CD14-positive monocyte (primary cell): ENCODE measurements around the gene SYP. TPM values are rescaled to one million over a fixed set of nuclear protein-coding genes. Genes with fewer than 3 reads are reported as not detected.

Experiments
- DNase-seq, 3 donors: peaks; one replicate each; pipeline ENCODE4 v3.0.0-alpha.2; 2011 to 2022
- H2AFZ ChIP-seq: 2 replicates; pipeline ENCODE4 v1.6.0; 2012; ENCODE audit warnings: mild to moderate bottlenecking, low read depth, low read length, inconsistent platforms; ENCODE audit not compliant: insufficient read depth, poor library complexity, severe bottlenecking
- H3K27ac ChIP-seq, 2 donors: 1 replicate in 1 of 2; 2 replicates in 1 of 2; pipeline ENCODE4 v1.5.1; 2012 to 2013; ENCODE audit warnings: low read length in 2 of 2, control low read depth in 1 of 2, inconsistent platforms in 1 of 2, low read depth in 1 of 2, mild to moderate bottlenecking in 1 of 2
- H3K27me3 ChIP-seq, 2 donors: one replicate each; pipeline versions ENCODE4 v1.6.0 to v1.6.1; 2011 to 2013; ENCODE audit warnings: low read length in 2 of 2; ENCODE audit not compliant: control insufficient read depth in 2 of 2, insufficient read depth in 2 of 2
- H3K36me3 ChIP-seq, 2 donors: replicated peaks in 1 of 2; 1 replicate in 1 of 2; 2 replicates in 1 of 2; pipeline versions ENCODE4 v1.5.1 to v1.6.1; 2012 to 2013; ENCODE audit warnings: low read length in 2 of 2, control low read depth in 1 of 2, inconsistent platforms in 1 of 2, mild to moderate bottlenecking in 1 of 2; ENCODE audit not compliant: insufficient read depth in 2 of 2, control insufficient read depth in 1 of 2
- H3K4me1 ChIP-seq, 2 donors: 1 replicate in 1 of 2; 2 replicates in 1 of 2; pipeline versions ENCODE4 v1.5.1 to v1.6.1; 2012 to 2013; ENCODE audit warnings: low read length in 2 of 2, control low read depth in 1 of 2, inconsistent platforms in 1 of 2, mild to moderate bottlenecking in 1 of 2, moderate library complexity in 1 of 2; ENCODE audit not compliant: insufficient read depth in 2 of 2, control insufficient read depth in 1 of 2
- H3K4me2 ChIP-seq: replicated peaks from 2 replicates; pipeline ENCODE3; 2012; ENCODE audit warnings: low read length, moderate library complexity, mild to moderate bottlenecking; ENCODE audit not compliant: poor library complexity, severe bottlenecking; ENCODE audit errors: extremely low read depth
- H3K4me3 ChIP-seq, 3 experiments: fragments of 200-600 bp in 1 of 3; sonication (generic) in 1 of 3; replicated peaks in 1 of 3; 1 replicate in 2 of 3; 2 replicates in 1 of 3; pipeline ENCODE4 v1.5.1; 2011 to 2013; ENCODE audit warnings: low read length in 3 of 3, mild to moderate bottlenecking in 3 of 3, control low read depth in 2 of 3, low read depth in 2 of 3, inconsistent platforms in 1 of 3, moderate library complexity in 1 of 3
- H3K79me2 ChIP-seq: 2 replicates; pipeline ENCODE4 v1.6.0; 2012; ENCODE audit warnings: mild to moderate bottlenecking, control low read depth, inconsistent platforms, low read length, moderate library complexity; ENCODE audit not compliant: insufficient read depth
- H3K9ac ChIP-seq: 2 replicates; pipeline ENCODE4 v1.6.0; 2017; ENCODE audit warnings: low read length, mild to moderate bottlenecking; ENCODE audit not compliant: insufficient read depth, poor library complexity, severe bottlenecking
- H3K9me3 ChIP-seq, 2 donors: replicated peaks in 1 of 2; 1 replicate in 1 of 2; 2 replicates in 1 of 2; pipeline versions ENCODE4 v1.5.1 to v1.6.1; 2012 to 2013; ENCODE audit warnings: low read length in 2 of 2, control low read depth in 1 of 2; ENCODE audit not compliant: control insufficient read depth in 1 of 2, insufficient read depth in 1 of 2
- H4K20me1 ChIP-seq: 2 replicates; pipeline ENCODE4 v1.6.0; 2012; ENCODE audit warnings: mild to moderate bottlenecking, low read length, control low read depth, moderate library complexity; ENCODE audit not compliant: insufficient read depth
- H3K27ac Mint-ChIP-seq, 7 donors: one replicate each; pipeline ENCODE4 v1.8.0; 2020; ENCODE audit warnings: mild to moderate bottlenecking in 7 of 7, mixed read lengths in 7 of 7, moderate library complexity in 6 of 7, inconsistent platforms in 2 of 7
- H3K27me3 Mint-ChIP-seq, 3 donors: one replicate each; pipeline ENCODE4 v1.8.0; 2021 to 2022; ENCODE audit warnings: low read depth in 3 of 3, mild to moderate bottlenecking in 3 of 3, mixed read lengths in 3 of 3, moderate library complexity in 3 of 3, inconsistent platforms in 1 of 3
- H3K36me3 Mint-ChIP-seq, 2 donors: one replicate each; pipeline ENCODE4 v1.8.0; 2020; ENCODE audit warnings: mixed read lengths in 2 of 2, inconsistent platforms in 1 of 2, mild to moderate bottlenecking in 1 of 2
- H3K4me1 Mint-ChIP-seq: one replicate; pipeline ENCODE4 v1.8.0; 2020; ENCODE audit warnings: mild to moderate bottlenecking, mixed read lengths
- H3K4me3 Mint-ChIP-seq, 2 donors: one replicate each; pipeline ENCODE4 v1.8.0; 2020; ENCODE audit warnings: mild to moderate bottlenecking in 2 of 2, mixed read lengths in 2 of 2, moderate library complexity in 1 of 2
- H3K9me3 Mint-ChIP-seq, 7 donors: one replicate each; pipeline ENCODE4 v1.8.0; 2020 to 2022; ENCODE audit warnings: mixed read lengths in 7 of 7, mild to moderate bottlenecking in 6 of 7, moderate library complexity in 6 of 7, inconsistent platforms in 2 of 7
- CTCF ChIP-seq: fragments of 200-600 bp; IDR thresholded peaks from one replicate; pipeline ENCODE4 v1.8.0; 2022; ENCODE audit warnings: antibody characterized with exemption, mild to moderate bottlenecking
- WGBS: methylation state at CpG from one replicate; pipeline ENCODE4 v1.1.5; 2013; ENCODE audit warnings: missing lambda C conversion rate; ENCODE audit not compliant: insufficient coverage; 5-methylcytosine and 5-hydroxymethylcytosine counted together
- intact Hi-C, 2 donors: fragments of 100-400 bp; cut with micrococcal nuclease; formaldehyde crosslinking; loops; one replicate each; pipeline versions ENCODE4 v1.15.0 to v1.15.1; 2023
- polyA plus RNA-seq, 3 donors: library from polyadenylated mRNA; depleted of rRNA in 1 of 3; unstranded in 2 of 3; stranded (reverse) in 1 of 3; fragments of 300-500 nt in 2 of 3; fragments of >200 nt in 1 of 3; fragmentation: Illumina TruSeq in 2 of 3; gene quantifications; 1 replicate in 2 of 3; 2 replicates in 1 of 3; pipeline ENCODE4 v1.2.3, GENCODE V29; 2012 to 2021

The SYP gene
- polyA plus RNA-seq, 3 donors = 0.27 to 0.69 (median 0.68) TPM

GRCh38 chrX:49220100-49220499, 20.1 kb upstream of the SYP start:
- DNase-seq = no peak
- Histone ChIP-seq H2AFZ (no peak overlapping the region), H3K9me3 (no peaks in the 10 kb centered on the region), H3K79me2 (no peaks in the 10 kb centered on the region), H4K20me1 (no peaks in the 10 kb centered on the region), H3K27ac (no peak overlapping the region), H3K4me3 (no peak overlapping the region), H3K9ac (no peak overlapping the region), H3K27me3 (no peaks in the 10 kb centered on the region), H3K4me1 (peaks cover 4 to 7% of the 10 kb centered on the region in 2 donors), H3K4me2 (no peak overlapping the region), H3K36me3 (no peaks in the 10 kb centered on the region)
- peaks cover 0 to 4% (median 0%) of the 10 kb centered on the region in 7 donors for H3K9me3 Mint-ChIP-seq
- no peak overlapping the region for H3K4me3 Mint-ChIP-seq
- H3K4me1 Mint-ChIP-seq = peaks cover 9% of the 10 kb centered on the region
- TF ChIP-seq CTCF = no peak
- H3K27me3 Mint-ChIP-seq = peaks cover 10 to 19% (median 11%) of the 10 kb centered on the region in 3 donors
- H3K36me3 Mint-ChIP-seq = no peaks in the 10 kb centered on the region
- H3K27ac Mint-ChIP-seq = peak overlapping the region in 1 of 7 donors; percentile 38
- intact Hi-C loops = no loop called here

GRCh38 chrX:49214996-49215526, 15.1 kb upstream of the SYP start:
- Histone ChIP-seq H3K9me3 (no peaks in the 10 kb centered on the region), H3K4me3 (no peak overlapping the region), H3K36me3 (no peaks in the 10 kb centered on the region), H3K9ac (no peak overlapping the region), H3K79me2 (no peaks in the 10 kb centered on the region), H4K20me1 (no peaks in the 10 kb centered on the region), H3K27ac (no peak overlapping the region), H3K27me3 (no peaks in the 10 kb centered on the region), H3K4me2 (no peak overlapping the region), H3K4me1 (peaks cover 4 to 7% of the 10 kb centered on the region in 2 donors), H2AFZ (no peak overlapping the region)
- no peak for DNase-seq
- H3K36me3 Mint-ChIP-seq = no peaks in the 10 kb centered on the region
- intact Hi-C loops = no loop called here
- H3K4me1 Mint-ChIP-seq = peaks cover 9% of the 10 kb centered on the region
- peaks cover 0 to 4% (median 1%) of the 10 kb centered on the region in 7 donors for H3K9me3 Mint-ChIP-seq
- TF ChIP-seq CTCF = no peak
- peaks cover 4 to 9% (median 4%) of the 10 kb centered on the region in 3 donors for H3K27me3 Mint-ChIP-seq
- H3K27ac Mint-ChIP-seq = no peak overlapping the region
- WGBS = 91% methylated on average over 6 of the region's 14 CpGs
- no peak overlapping the region for H3K4me3 Mint-ChIP-seq
